Ascending aorta (tissue), 2 donors: ENCODE measurements around the gene COX7A2L. TPM values are rescaled to one million over a fixed set of nuclear protein-coding genes. Genes with fewer than 3 reads are reported as not detected.

ENCODE experiments used
- DNase-seq, 2 donors: peaks; one replicate each; pipeline ENCODE4 v3.0.0-alpha.2; 2019; ENCODE audit warnings: low spot score in 2 of 2
- H3K27ac ChIP-seq, 2 donors: fragments of 200-600 bp; sonication (generic); one replicate each; pipeline ENCODE4 v1.5.1; 2016 to 2017; ENCODE audit warnings: mild to moderate bottlenecking in 1 of 2
- H3K27me3 ChIP-seq: fragments of 200-600 bp; sonication (generic); one replicate; pipeline ENCODE4 v1.5.1; 2017
- H3K36me3 ChIP-seq, 2 donors: fragments of 200-600 bp; sonication (generic); one replicate each; pipeline ENCODE4 v1.5.1; 2016
- H3K4me1 ChIP-seq, 2 donors: fragments of 200-600 bp; sonication (generic); one replicate each; pipeline ENCODE4 v1.5.1; 2016 to 2017; ENCODE audit warnings: mild to moderate bottlenecking in 1 of 2
- H3K4me3 ChIP-seq, 2 donors: fragments of 200-600 bp; sonication (generic); one replicate each; pipeline ENCODE4 v1.5.1; 2016 to 2017; ENCODE audit warnings: mild to moderate bottlenecking in 1 of 2
- H3K9me3 ChIP-seq, 2 donors: fragments of 200-600 bp; sonication (generic); one replicate each; pipeline ENCODE4 v1.5.1; 2016
- CTCF ChIP-seq, 3 experiments: fragments of 200-600 bp in 2 of 3; fragments of 450-650 bp in 1 of 3; sonication (generic) in 2 of 3; IDR thresholded peaks; one replicate each; pipeline ENCODE4 v1.5.1; 2016 to 2019; ENCODE audit warnings: antibody characterized with exemption in 3 of 3, mild to moderate bottlenecking in 1 of 3, moderate library complexity in 1 of 3
- intact Hi-C: fragments of 100-400 bp; cut with DNase I; formaldehyde crosslinking; loops from one replicate; pipeline ENCODE4 v1.15.1; 2023
- total RNA-seq: library from RNA; depleted of rRNA; stranded (reverse); fragments of >200 nt; gene quantifications from one replicate; pipeline ENCODE4 v1.1.0, GENCODE V29; 2016

Gene COX7A2L
- total RNA-seq, 1 donor from 2014 or later: 35.2 TPM

- no peaks in the 10 kb centered on the region for H3K36me3 ChIP-seq
- TF ChIP-seq CTCF (IDR thresholded peaks at IDR 0.05): no peak
- no peaks in the 10 kb centered on the region for H3K9me3 ChIP-seq
- no peaks in the 10 kb centered on the region for H3K27me3 ChIP-seq
- H3K4me1 ChIP-seq: no peaks in the 10 kb centered on the region
- intact Hi-C loops: no loop called here
- H3K4me3 ChIP-seq: no peak overlapping the region
- no peak overlapping the region for H3K27ac ChIP-seq
- DNase-seq: no peak
Measured at GRCh38 chr2:42369532-42370229, 8.7 kb upstream of the COX7A2L start.

- DNase-seq: no peak
- TF ChIP-seq CTCF (IDR thresholded peaks at IDR 0.05): no peak
- Histone ChIP-seq H3K4me1 (no peaks in the 10 kb centered on the region), H3K9me3 (no peaks in the 10 kb centered on the region), H3K27me3 (no peaks in the 10 kb centered on the region), H3K4me3 (no peak overlapping the region), H3K36me3 (no peaks in the 10 kb centered on the region), H3K27ac (no peak overlapping the region)
- intact Hi-C loops: no loop called here
Measured at GRCh38 chr2:42368817-42369531, 8.0 kb upstream of the COX7A2L start.

GRCh38 chr2:42367835-42368234 lies 6.8 kb upstream of the COX7A2L start:
- no peaks in the 10 kb centered on the region for H3K9me3 ChIP-seq

GRCh38 chr2:42366411-42366810 lies 5.4 kb upstream of the COX7A2L start:
- intact Hi-C loops: no loop called here
- Histone ChIP-seq H3K27me3 (no peaks in the 10 kb centered on the region), H3K36me3 (no peaks in the 10 kb centered on the region), H3K4me3 (no peak overlapping the region), H3K27ac (no peak overlapping the region), H3K9me3 (no peaks in the 10 kb centered on the region), H3K4me1 (peaks cover 0 to 3% of the 10 kb centered on the region in 2 donors)
- DNase-seq: no peak
- TF ChIP-seq CTCF (IDR thresholded peaks at IDR 0.05): no peak

More at GRCh38 chr2:42367835-42368234, 6.8 kb upstream of the COX7A2L start:
- H3K4me1 ChIP-seq: no peaks in the 10 kb centered on the region
- intact Hi-C loops: no loop called here
- no peak for TF ChIP-seq CTCF (IDR thresholded peaks at IDR 0.05)
- no peak for DNase-seq
- no peak overlapping the region for H3K4me3 ChIP-seq
- H3K36me3 ChIP-seq: no peaks in the 10 kb centered on the region
- no peaks in the 10 kb centered on the region for H3K27me3 ChIP-seq
- no peak overlapping the region for H3K27ac ChIP-seq

GRCh38 chr2:42364658-42365057 lies 3.6 kb upstream of the COX7A2L start:
- no peaks in the 10 kb centered on the region for H3K27me3 ChIP-seq
- intact Hi-C loops: no loop called here
- H3K9me3 ChIP-seq: no peaks in the 10 kb centered on the region
- H3K27ac ChIP-seq: no peak overlapping the region
- no peak for DNase-seq
- peaks cover 0 to 8% of the 10 kb centered on the region in 2 donors for H3K4me1 ChIP-seq
- H3K36me3 ChIP-seq: no peaks in the 10 kb centered on the region
- no peak for TF ChIP-seq CTCF (IDR thresholded peaks at IDR 0.05)
- H3K4me3 ChIP-seq: no peak overlapping the region
